Mesothelial cell of epicardium (in vitro differentiated cells): ENCODE measurements around the gene PPIL6. TPM values are rescaled to one million over a fixed set of nuclear protein-coding genes. Genes with fewer than 3 reads are reported as not detected.
A peak's percentile ranks its signal among the peaks of the same experiment; 100 is the strongest.

ENCODE experiments used
- DNase-seq, 2 experiments: peaks; one replicate each; pipeline ENCODE4 v3.0.0; 2021; ENCODE audit warnings: low spot score in 2 of 2; ENCODE audit not compliant: unreplicated experiment in 2 of 2
- H3K27ac Mint-ChIP-seq: 2 replicates; pipeline ENCODE4 v1.8.0; 2021; ENCODE audit warnings: mixed read lengths
- H3K27me3 Mint-ChIP-seq: 2 replicates; pipeline ENCODE4 v1.8.0; 2021; ENCODE audit warnings: low read depth, mixed read lengths
- H3K36me3 Mint-ChIP-seq: 2 replicates; pipeline ENCODE4 v1.8.0; 2021; ENCODE audit warnings: mixed read lengths
- H3K4me1 Mint-ChIP-seq: 2 replicates; pipeline ENCODE4 v1.8.0; 2021; ENCODE audit warnings: mixed read lengths
- H3K4me3 Mint-ChIP-seq: 2 replicates; pipeline ENCODE4 v1.8.0; 2021; ENCODE audit warnings: mild to moderate bottlenecking, moderate library complexity, mixed read lengths
- H3K9me3 Mint-ChIP-seq: 2 replicates; pipeline ENCODE4 v1.8.0; 2021; ENCODE audit warnings: mixed read lengths
- total RNA-seq: library from RNA; stranded (reverse); gene quantifications from 3 replicates; pipeline ENCODE4 v1.2.1, GENCODE V29; 2021
- TF ChIP-seq, protein P1 (sequence below): fragments of 200-600 bp; sonication (generic); IDR thresholded peaks from one replicate; pipeline ENCODE4 v1.5.0; 2021; ENCODE audit warnings: antibody characterized with exemption; ENCODE audit not compliant: unreplicated experiment

Gene PPIL6
- total RNA-seq, 1 donor from 2014 or later = 4.8 TPM

DNA sequence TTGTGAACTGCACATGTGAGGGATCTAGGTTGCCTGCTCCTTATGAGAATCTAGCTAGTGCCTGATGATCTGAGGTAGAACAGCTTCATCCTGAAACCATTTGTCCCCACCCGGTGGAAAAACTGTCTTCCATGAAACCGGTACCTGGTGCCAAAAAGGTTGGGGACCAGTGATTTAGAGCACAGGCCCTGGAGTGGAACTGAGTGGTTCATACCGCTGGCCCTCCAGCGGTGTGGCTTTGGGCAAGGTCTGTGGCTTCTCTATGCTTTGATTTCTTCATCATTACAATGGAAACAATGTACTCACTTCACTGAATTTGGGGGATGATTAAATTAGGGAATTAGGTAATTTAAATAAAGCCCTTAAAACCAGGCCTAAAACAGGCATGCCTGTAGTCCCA lies 94.4 kb downstream of the PPIL6 start:
- Mint-ChIP-seq H3K9me3 (no peaks in the 10 kb centered on the region), H3K27ac (peak overlapping the region; percentile 12), H3K4me3 (no peak overlapping the region), H3K27me3 (no peaks in the 10 kb centered on the region), H3K4me1 (peaks cover 20% of the 10 kb centered on the region), H3K36me3 (no peaks in the 10 kb centered on the region)
- TF ChIP-seq, protein P1, sequence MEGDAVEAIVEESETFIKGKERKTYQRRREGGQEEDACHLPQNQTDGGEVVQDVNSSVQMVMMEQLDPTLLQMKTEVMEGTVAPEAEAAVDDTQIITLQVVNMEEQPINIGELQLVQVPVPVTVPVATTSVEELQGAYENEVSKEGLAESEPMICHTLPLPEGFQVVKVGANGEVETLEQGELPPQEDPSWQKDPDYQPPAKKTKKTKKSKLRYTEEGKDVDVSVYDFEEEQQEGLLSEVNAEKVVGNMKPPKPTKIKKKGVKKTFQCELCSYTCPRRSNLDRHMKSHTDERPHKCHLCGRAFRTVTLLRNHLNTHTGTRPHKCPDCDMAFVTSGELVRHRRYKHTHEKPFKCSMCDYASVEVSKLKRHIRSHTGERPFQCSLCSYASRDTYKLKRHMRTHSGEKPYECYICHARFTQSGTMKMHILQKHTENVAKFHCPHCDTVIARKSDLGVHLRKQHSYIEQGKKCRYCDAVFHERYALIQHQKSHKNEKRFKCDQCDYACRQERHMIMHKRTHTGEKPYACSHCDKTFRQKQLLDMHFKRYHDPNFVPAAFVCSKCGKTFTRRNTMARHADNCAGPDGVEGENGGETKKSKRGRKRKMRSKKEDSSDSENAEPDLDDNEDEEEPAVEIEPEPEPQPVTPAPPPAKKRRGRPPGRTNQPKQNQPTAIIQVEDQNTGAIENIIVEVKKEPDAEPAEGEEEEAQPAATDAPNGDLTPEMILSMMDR = no peak
- DNase-seq = no peak

GRCh38 chr6:109344226-109344625 lies 96.2 kb downstream of the PPIL6 start:
- H3K27ac Mint-ChIP-seq = peak overlapping the region; percentile 87
- peaks cover 10% of the 10 kb centered on the region for H3K4me1 Mint-ChIP-seq
- no peaks in the 10 kb centered on the region for H3K9me3 Mint-ChIP-seq
- TF ChIP-seq, protein P1 = no peak
- no peak overlapping the region for H3K4me3 Mint-ChIP-seq
- DNase-seq = no peak
- no peaks in the 10 kb centered on the region for H3K27me3 Mint-ChIP-seq
- H3K36me3 Mint-ChIP-seq = no peaks in the 10 kb centered on the region

GRCh38 chr6:109343518-109343917 lies 96.9 kb downstream of the PPIL6 start:
- DNase-seq = no peak
- TF ChIP-seq, protein P1 = no peak

GRCh38 chr6:109342911-109343310 lies 97.5 kb downstream of the PPIL6 start:
- H3K36me3 Mint-ChIP-seq = no peaks in the 10 kb centered on the region
- H3K27ac Mint-ChIP-seq = no peak overlapping the region
- TF ChIP-seq, protein P1 = no peak
- H3K27me3 Mint-ChIP-seq = no peaks in the 10 kb centered on the region
- no peak overlapping the region for H3K4me3 Mint-ChIP-seq
- H3K9me3 Mint-ChIP-seq = no peaks in the 10 kb centered on the region
- DNase-seq = no peak
- peaks cover 10% of the 10 kb centered on the region for H3K4me1 Mint-ChIP-seq

More at GRCh38 chr6:109343518-109343917, 96.9 kb downstream of the PPIL6 start:
- peaks cover 10% of the 10 kb centered on the region for H3K4me1 Mint-ChIP-seq
- no peak overlapping the region for H3K4me3 Mint-ChIP-seq
- H3K36me3 Mint-ChIP-seq = no peaks in the 10 kb centered on the region
- no peaks in the 10 kb centered on the region for H3K27me3 Mint-ChIP-seq
- H3K9me3 Mint-ChIP-seq = no peaks in the 10 kb centered on the region
- peak overlapping the region; percentile 87 for H3K27ac Mint-ChIP-seq

DNA sequence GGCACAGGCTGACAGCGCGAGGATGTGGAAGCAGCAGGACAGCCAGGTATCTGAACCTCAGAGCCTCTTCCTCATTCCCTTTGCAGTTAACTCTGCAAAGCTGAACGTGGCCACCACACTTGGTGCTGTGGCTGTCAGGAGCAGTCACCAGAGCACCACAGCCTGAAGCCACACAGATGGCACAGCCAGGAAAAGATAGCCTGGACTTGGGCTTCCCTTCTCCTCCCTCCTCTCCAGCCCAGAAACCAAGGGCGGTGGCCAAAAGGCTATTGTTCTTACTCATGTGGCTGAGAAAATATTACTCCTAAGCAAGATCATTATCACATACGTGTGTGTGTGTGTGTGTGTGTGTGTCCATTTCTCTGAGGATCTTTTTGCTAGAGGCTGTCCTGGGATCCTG lies 97.9 kb downstream of the PPIL6 start:
- no peak overlapping the region for H3K4me3 Mint-ChIP-seq
- H3K4me1 Mint-ChIP-seq = peaks cover 10% of the 10 kb centered on the region
- no peaks in the 10 kb centered on the region for H3K27me3 Mint-ChIP-seq
- no peaks in the 10 kb centered on the region for H3K9me3 Mint-ChIP-seq
- TF ChIP-seq, protein P1 = no peak
- DNase-seq = no peak
- peaks cover under 1% of the 10 kb centered on the region for H3K36me3 Mint-ChIP-seq
- no peak overlapping the region for H3K27ac Mint-ChIP-seq

DNA sequence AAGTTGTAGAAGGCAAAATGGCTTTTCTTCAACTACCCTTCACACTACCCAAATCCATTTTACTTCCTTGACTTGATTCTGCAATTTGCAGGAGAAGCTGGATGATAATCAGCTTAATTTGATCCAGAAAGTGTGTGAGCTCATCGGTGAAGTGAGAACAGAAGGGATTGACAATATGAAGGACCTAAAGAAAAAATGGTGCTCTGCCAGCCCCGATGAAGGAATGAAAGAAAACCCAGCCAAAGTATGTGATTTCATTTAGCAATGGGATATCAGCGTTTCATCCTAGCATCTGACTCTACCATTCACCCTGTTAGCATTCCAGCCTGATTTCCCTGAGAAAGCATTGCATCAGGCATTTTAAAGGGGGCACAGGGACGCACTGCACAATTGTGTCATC lies 99.6 kb downstream of the PPIL6 start:
- H3K36me3 Mint-ChIP-seq = peaks cover 2% of the 10 kb centered on the region
- H3K27me3 Mint-ChIP-seq = no peaks in the 10 kb centered on the region
- H3K4me1 Mint-ChIP-seq = peaks cover 10% of the 10 kb centered on the region
- H3K27ac Mint-ChIP-seq = no peak overlapping the region
- TF ChIP-seq, protein P1 = no peak
- no peaks in the 10 kb centered on the region for H3K9me3 Mint-ChIP-seq
- no peak for DNase-seq
- no peak overlapping the region for H3K4me3 Mint-ChIP-seq
